Measurements from ENCODE around the gene CDK9. TPM values are rescaled to one million over a fixed set of nuclear protein-coding genes. Genes with fewer than 3 reads are reported as not detected.
A peak's percentile ranks its signal among the peaks of the same experiment; 100 is the strongest.

Gene CDK9
- total RNA-seq, 1 donor: 77.8 TPM

GRCh38 chr9:127801955-127802575 is 16.2 kb downstream of the CDK9 start:
- no peaks in the 10 kb centered on the region for H3K9me3 ChIP-seq (ENCODE audit: low read depth, low read length)
- peak overlapping the region; percentile 42 for H3K4me3 ChIP-seq (ENCODE audit: low read length)
- no peaks in the 10 kb centered on the region for H3K27me3 ChIP-seq (ENCODE audit: insufficient read depth, low read length)
- peaks cover 39% of the 10 kb centered on the region for H3K4me1 ChIP-seq (ENCODE audit: insufficient read depth, low read length)

GRCh38 chr9:127802576-127803443 is 17.0 kb downstream of the CDK9 start, which contains the start of gene FPGS:
Gene FPGS, plus strand, starts transcription at chr9:127802882. Its CDS starts 43 bp downstream, at chr9:127802925.
- no peaks in the 10 kb centered on the region for H3K9me3 ChIP-seq (ENCODE audit: low read depth, low read length)
- peaks cover 32% of the 10 kb centered on the region for H3K4me1 ChIP-seq (ENCODE audit: insufficient read depth, low read length)
- no peaks in the 10 kb centered on the region for H3K27me3 ChIP-seq (ENCODE audit: insufficient read depth, low read length)
- peak within 1 kb of the TSS; percentile 60 for H3K4me3 ChIP-seq (ENCODE audit: low read length)

GRCh38 chr9:127803507-127804352 is 17.9 kb downstream of the CDK9 start:
- Histone ChIP-seq H3K27me3 (ENCODE audit: insufficient read depth, low read length) (no peaks in the 10 kb centered on the region), H3K9me3 (ENCODE audit: low read depth, low read length) (no peaks in the 10 kb centered on the region), H3K4me1 (ENCODE audit: insufficient read depth, low read length) (peaks cover 31% of the 10 kb centered on the region), H3K4me3 (ENCODE audit: low read length) (peak overlapping the region; percentile 60)

- Histone ChIP-seq H3K4me1 (ENCODE audit: insufficient read depth, low read length) (peaks cover 31% of the 10 kb centered on the region), H3K9me3 (ENCODE audit: low read depth, low read length) (no peaks in the 10 kb centered on the region), H3K27me3 (ENCODE audit: insufficient read depth, low read length) (no peaks in the 10 kb centered on the region), H3K4me3 (ENCODE audit: low read length) (no peak overlapping the region)
Observed at GRCh38 chr9:127805620-127806019, 19.8 kb downstream of the CDK9 start.

GRCh38 chr9:127806871-127807270 is 21.0 kb downstream of the CDK9 start:
- H3K4me1 ChIP-seq (ENCODE audit: insufficient read depth, low read length): peaks cover 21% of the 10 kb centered on the region

GRCh38 chr9:127808347-127809001 is 22.6 kb downstream of the CDK9 start:
- Histone ChIP-seq H3K4me1 (ENCODE audit: insufficient read depth, low read length) (peaks cover 11% of the 10 kb centered on the region), H3K4me3 (ENCODE audit: low read length) (no peak overlapping the region), H3K27me3 (ENCODE audit: insufficient read depth, low read length) (no peaks in the 10 kb centered on the region), H3K9me3 (ENCODE audit: low read depth, low read length) (no peaks in the 10 kb centered on the region)

More at GRCh38 chr9:127806871-127807270, 21.0 kb downstream of the CDK9 start:
- Histone ChIP-seq H3K27me3 (ENCODE audit: insufficient read depth, low read length) (no peaks in the 10 kb centered on the region), H3K9me3 (ENCODE audit: low read depth, low read length) (no peaks in the 10 kb centered on the region), H3K4me3 (ENCODE audit: low read length) (no peak overlapping the region)

- Histone ChIP-seq H3K4me3 (ENCODE audit: low read length) (no peak overlapping the region), H3K4me1 (ENCODE audit: insufficient read depth, low read length) (peaks cover 5% of the 10 kb centered on the region), H3K9me3 (ENCODE audit: low read depth, low read length) (no peaks in the 10 kb centered on the region), H3K27me3 (ENCODE audit: insufficient read depth, low read length) (no peaks in the 10 kb centered on the region)
Observed at GRCh38 chr9:127809002-127809539, 23.2 kb downstream of the CDK9 start.

GRCh38 chr9:127809540-127810377 is 23.9 kb downstream of the CDK9 start:
- Histone ChIP-seq H3K4me3 (ENCODE audit: low read length) (no peak overlapping the region), H3K4me1 (ENCODE audit: insufficient read depth, low read length) (no peaks in the 10 kb centered on the region), H3K9me3 (ENCODE audit: low read depth, low read length) (no peaks in the 10 kb centered on the region), H3K27me3 (ENCODE audit: insufficient read depth, low read length) (no peaks in the 10 kb centered on the region)

- no peaks in the 10 kb centered on the region for H3K27me3 ChIP-seq (ENCODE audit: insufficient read depth, low read length)
- no peaks in the 10 kb centered on the region for H3K4me1 ChIP-seq (ENCODE audit: insufficient read depth, low read length)
- no peak overlapping the region for H3K4me3 ChIP-seq (ENCODE audit: low read length)
- H3K9me3 ChIP-seq (ENCODE audit: low read depth, low read length): no peaks in the 10 kb centered on the region
Observed at GRCh38 chr9:127810378-127811187, 24.7 kb downstream of the CDK9 start.

- Histone ChIP-seq H3K4me1 (ENCODE audit: insufficient read depth, low read length) (no peaks in the 10 kb centered on the region), H3K27me3 (ENCODE audit: insufficient read depth, low read length) (no peaks in the 10 kb centered on the region), H3K9me3 (ENCODE audit: low read depth, low read length) (no peaks in the 10 kb centered on the region), H3K4me3 (ENCODE audit: low read length) (no peak overlapping the region)
Observed at GRCh38 chr9:127812011-127812410, 26.2 kb downstream of the CDK9 start.

GRCh38 chr9:127812936-127813675 is 27.3 kb downstream of the CDK9 start:
- Histone ChIP-seq H3K4me3 (ENCODE audit: low read length) (no peak overlapping the region), H3K9me3 (ENCODE audit: low read depth, low read length) (no peaks in the 10 kb centered on the region), H3K27me3 (ENCODE audit: insufficient read depth, low read length) (no peaks in the 10 kb centered on the region), H3K4me1 (ENCODE audit: insufficient read depth, low read length) (no peaks in the 10 kb centered on the region)

- Histone ChIP-seq H3K4me1 (ENCODE audit: insufficient read depth, low read length) (no peaks in the 10 kb centered on the region), H3K27me3 (ENCODE audit: insufficient read depth, low read length) (no peaks in the 10 kb centered on the region), H3K9me3 (ENCODE audit: low read depth, low read length) (no peaks in the 10 kb centered on the region), H3K4me3 (ENCODE audit: low read length) (no peak overlapping the region)
Observed at GRCh38 chr9:127813686-127814226, 27.9 kb downstream of the CDK9 start.

All from mononuclear cell (primary cell).